Measurements from ENCODE around the gene ASB1. TPM values are rescaled to one million over a fixed set of nuclear protein-coding genes. Genes with fewer than 3 reads are reported as not detected.

The ASB1 gene
- total and polyA plus RNA-seq, 2 of the 13 experiments (the other 11 are each of a cell fraction or from before 2014, with no cell fraction given) = 48.6 to 49.2 TPM

GRCh38 chr2:238441262-238442114 lies 14.8 kb downstream of the ASB1 start (continued):
- TF ChIP-seq ZNF44 (CRISPR knock-in tag; IDR thresholded peaks at IDR 0.05) (no peak), MXD4 (CRISPR knock-in tag; IDR thresholded peaks at IDR 0.05) (peak; percentile 91), FOSL2 (CRISPR knock-in tag; IDR thresholded peaks at IDR 0.05) (peak; percentile 41; the same call in 1 of the 2 replicates), BCL3 (CRISPR knock-in tag; IDR thresholded peaks at IDR 0.05) (peak; percentile 67), ZKSCAN1 (IDR thresholded peaks at IDR 0.05; ENCODE audit: low read length) (no peak; the same call in 1 of the 2 replicates), SPEN (CRISPR knock-in tag; IDR thresholded peaks at IDR 0.05; ENCODE audit: low read depth) (peak; percentile 87), CENPT (CRISPR knock-in tag; IDR thresholded peaks at IDR 0.05; ENCODE audit: low read depth) (no peak), ZIK1 (CRISPR knock-in tag; IDR thresholded peaks at IDR 0.05; ENCODE audit: borderline replicate concordance, low read depth) (no peak), KDM2A (CRISPR knock-in tag; IDR thresholded peaks at IDR 0.05; ENCODE audit: borderline replicate concordance, low read depth) (peak; percentile 84), DDIT3 (CRISPR knock-in tag; IDR thresholded peaks at IDR 0.05) (no peak), ZNF414 (CRISPR knock-in tag; IDR thresholded peaks at IDR 0.05) (peak; percentile 63; the same call in 1 of the 2 replicates), KDM5A (IDR thresholded peaks at IDR 0.05; ENCODE audit: borderline replicate concordance, low read length) (no peak), ZBTB39 (CRISPR knock-in tag; IDR thresholded peaks at IDR 0.05) (no peak), YEATS2 (CRISPR knock-in tag; IDR thresholded peaks at IDR 0.05; ENCODE audit: borderline replicate concordance) (no peak), CHD2 (IDR thresholded peaks at IDR 0.05; ENCODE audit: low read depth, low read length) (peak; percentile 21; the same call in 1 of the 2 replicates), ZNF343 (CRISPR knock-in tag; IDR thresholded peaks at IDR 0.05) (peak; percentile 83; the same call in 1 of the 2 replicates), USF2 (IDR thresholded peaks at IDR 0.05; ENCODE audit: low read depth, low read length) (peak; percentile 28; the same call in 1 of the 2 replicates), USF2 (CRISPR knock-in tag; IDR thresholded peaks at IDR 0.05; ENCODE audit: borderline replicate concordance) (no peak), IRF2 (CRISPR knock-in tag; IDR thresholded peaks at IDR 0.05) (peak; percentile 91)

All from HepG2 (cell line).